Mucosa of rectum (tissue), 2 donors: ENCODE results near the gene LRCH1.
A peak's percentile ranks its signal among the peaks of the same experiment; 100 is the strongest.

ENCODE experiments used
- H3K27ac ChIP-seq, 2 donors: one replicate each; pipeline ENCODE4 v1.7.0; 2013; ENCODE audit warnings: inconsistent platforms in 2 of 2, low read depth in 2 of 2, low read length in 2 of 2
- H3K27me3 ChIP-seq, 2 donors: one replicate each; pipeline ENCODE4 v1.7.0; 2013; ENCODE audit warnings: low read length in 2 of 2; ENCODE audit not compliant: control insufficient read depth in 2 of 2, insufficient read depth in 2 of 2
- H3K36me3 ChIP-seq, 2 donors: one replicate each; pipeline ENCODE4 v1.7.0; 2013; ENCODE audit warnings: low read length in 2 of 2; ENCODE audit not compliant: control insufficient read depth in 2 of 2, insufficient read depth in 2 of 2
- H3K4me1 ChIP-seq, 2 donors: one replicate each; pipeline ENCODE4 v1.7.0; 2013; ENCODE audit warnings: low read length in 2 of 2, mild to moderate bottlenecking in 1 of 2; ENCODE audit not compliant: control insufficient read depth in 2 of 2, insufficient read depth in 2 of 2
- H3K4me3 ChIP-seq, 2 donors: one replicate each; pipeline ENCODE4 v1.7.0; 2013; ENCODE audit warnings: low read length in 2 of 2
- H3K9ac ChIP-seq, 2 donors: one replicate each; pipeline ENCODE4 v1.7.0; 2013; ENCODE audit warnings: low read length in 2 of 2, low read depth in 1 of 2, mild to moderate bottlenecking in 1 of 2
- H3K9me3 ChIP-seq, 2 donors: one replicate each; pipeline ENCODE4 v1.7.0; 2013; ENCODE audit warnings: low read length in 2 of 2; ENCODE audit not compliant: control insufficient read depth in 2 of 2
- donor health status: healthy.
- donor health status: Normal muscosa, but diverticular disease.

LRCH1 gene

GRCh38 chr13:46644816-46645215, 91.8 kb downstream of the LRCH1 start:
- Histone ChIP-seq H3K4me1 (peaks cover 0 to 10% of the 10 kb centered on the region in 2 donors), H3K9ac (no peak overlapping the region), H3K27me3 (no peaks in the 10 kb centered on the region), H3K4me3 (no peak overlapping the region), H3K9me3 (no peaks in the 10 kb centered on the region), H3K27ac (no peak overlapping the region), H3K36me3 (no peaks in the 10 kb centered on the region)

- Histone ChIP-seq H3K4me3 (no peak overlapping the region), H3K27me3 (no peaks in the 10 kb centered on the region), H3K4me1 (peaks cover 0 to 10% of the 10 kb centered on the region in 2 donors), H3K9me3 (no peaks in the 10 kb centered on the region), H3K27ac (no peak overlapping the region), H3K36me3 (peaks cover 0 to 3% of the 10 kb centered on the region in 2 donors), H3K9ac (no peak overlapping the region)
These were observed 94.6 kb downstream of the LRCH1 start for GRCh38 chr13:46647512-46648065.

GRCh38 chr13:46648166-46648607, 95.2 kb downstream of the LRCH1 start:
- Histone ChIP-seq H3K4me1 (peaks cover 0 to 10% of the 10 kb centered on the region in 2 donors), H3K9ac (no peak overlapping the region), H3K9me3 (no peaks in the 10 kb centered on the region), H3K4me3 (no peak overlapping the region), H3K27ac (no peak overlapping the region), H3K36me3 (peaks cover 0 to 3% of the 10 kb centered on the region in 2 donors), H3K27me3 (no peaks in the 10 kb centered on the region)

- H3K4me1 ChIP-seq = peaks cover under 1 to 10% of the 10 kb centered on the region in 2 donors
- peaks cover 0 to 3% of the 10 kb centered on the region in 2 donors for H3K36me3 ChIP-seq
These were observed 96.8 kb downstream of the LRCH1 start for GRCh38 chr13:46649816-46650215.

GRCh38 chr13:46654951-46655350, 102.0 kb downstream of the LRCH1 start:
- no peaks in the 10 kb centered on the region for H3K9me3 ChIP-seq
- H3K36me3 ChIP-seq = peaks cover 0 to 3% of the 10 kb centered on the region in 2 donors
- no peak overlapping the region for H3K4me3 ChIP-seq
- no peaks in the 10 kb centered on the region for H3K27me3 ChIP-seq
- H3K4me1 ChIP-seq = peaks cover 10 to 11% of the 10 kb centered on the region in 2 donors
- H3K27ac ChIP-seq = peak overlapping the region in 1 of 2 donors; percentile 24
- H3K9ac ChIP-seq = peak overlapping the region in 1 of 2 donors; percentile 16

More at GRCh38 chr13:46649816-46650215, 96.8 kb downstream of the LRCH1 start:
- Histone ChIP-seq H3K27ac (no peak overlapping the region), H3K9me3 (no peaks in the 10 kb centered on the region), H3K4me3 (no peak overlapping the region), H3K27me3 (no peaks in the 10 kb centered on the region), H3K9ac (no peak overlapping the region)

- Histone ChIP-seq H3K27ac (peak overlapping the region; percentile 24 to 38), H3K9ac (peak overlapping the region; percentile 16 to 32), H3K9me3 (no peaks in the 10 kb centered on the region), H3K4me3 (no peak overlapping the region), H3K4me1 (peaks cover 11 to 14% of the 10 kb centered on the region in 2 donors), H3K27me3 (no peaks in the 10 kb centered on the region), H3K36me3 (peaks cover 0 to 3% of the 10 kb centered on the region in 2 donors)
These were observed 102.6 kb downstream of the LRCH1 start for GRCh38 chr13:46655377-46656180.

- Histone ChIP-seq H3K27me3 (no peaks in the 10 kb centered on the region), H3K9me3 (no peaks in the 10 kb centered on the region), H3K9ac (no peak overlapping the region), H3K4me1 (peaks cover 11 to 21% of the 10 kb centered on the region in 2 donors), H3K36me3 (peaks cover 0 to 3% of the 10 kb centered on the region in 2 donors), H3K27ac (no peak overlapping the region), H3K4me3 (no peak overlapping the region)
These were observed 103.8 kb downstream of the LRCH1 start for GRCh38 chr13:46656786-46657185.

GRCh38 chr13:46659413-46660065, 106.6 kb downstream of the LRCH1 start:
- Histone ChIP-seq H3K36me3 (no peaks in the 10 kb centered on the region), H3K4me1 (peaks cover 11 to 28% of the 10 kb centered on the region in 2 donors), H3K9me3 (no peaks in the 10 kb centered on the region), H3K27ac (no peak overlapping the region), H3K4me3 (no peak overlapping the region), H3K9ac (no peak overlapping the region), H3K27me3 (no peaks in the 10 kb centered on the region)

GRCh38 chr13:46660416-46660815, 107.4 kb downstream of the LRCH1 start:
- Histone ChIP-seq H3K36me3 (no peaks in the 10 kb centered on the region), H3K27me3 (no peaks in the 10 kb centered on the region), H3K9ac (no peak overlapping the region), H3K9me3 (no peaks in the 10 kb centered on the region), H3K4me1 (peaks cover 6 to 26% of the 10 kb centered on the region in 2 donors), H3K4me3 (peak overlapping the region in 1 of 2 donors; percentile 27), H3K27ac (peak overlapping the region in 1 of 2 donors; percentile 53)

GRCh38 chr13:46660857-46661256, 107.9 kb downstream of the LRCH1 start:
- no peaks in the 10 kb centered on the region for H3K9me3 ChIP-seq
- peak overlapping the region in 1 of 2 donors; percentile 27 for H3K4me3 ChIP-seq
- no peaks in the 10 kb centered on the region for H3K36me3 ChIP-seq
- peak overlapping the region in 1 of 2 donors; percentile 53 for H3K27ac ChIP-seq
- H3K27me3 ChIP-seq = no peaks in the 10 kb centered on the region
- no peak overlapping the region for H3K9ac ChIP-seq
- H3K4me1 ChIP-seq = peaks cover 6 to 27% of the 10 kb centered on the region in 2 donors
